Neutrophil (primary cell): ENCODE data around the gene SMCO1.
"Not testable (repeated sequence)": the region's sequence is repeated elsewhere in the genome, so short reads cannot be mapped to it uniquely, and the experiment has no call there.

Experiments used
- H3K27ac ChIP-seq: fragments of 200-600 bp; sonication (generic); 2 replicates; pipeline ENCODE4 v1.5.1; 2016; ENCODE audit warnings: mild to moderate bottlenecking, moderate library complexity
- H3K27me3 ChIP-seq: fragments of 200-600 bp; sonication (generic); 2 replicates; pipeline ENCODE4 v1.6.0; 2016; ENCODE audit warnings: mild to moderate bottlenecking
- H3K36me3 ChIP-seq: fragments of 200-600 bp; sonication (generic); 2 replicates; pipeline ENCODE4 v1.5.1; 2017
- H3K4me1 ChIP-seq, 2 experiments: fragments of 200-600 bp in 1 of 2; sonication (generic) in 1 of 2; 1 replicate in 1 of 2; 2 replicates in 1 of 2; pipeline versions ENCODE4 v1.5.1 to v1.6.1; 2013 to 2016; ENCODE audit warnings: low read depth in 1 of 2, low read length in 1 of 2, mild to moderate bottlenecking in 1 of 2, moderate library complexity in 1 of 2; ENCODE audit not compliant: control insufficient read depth in 1 of 2, insufficient read depth in 1 of 2
- H3K4me3 ChIP-seq, 2 experiments: fragments of 200-600 bp in 1 of 2; sonication (generic) in 1 of 2; 1 replicate in 1 of 2; 2 replicates in 1 of 2; pipeline ENCODE4 v1.5.1; 2013 to 2016; ENCODE audit warnings: low read depth in 1 of 2, low read length in 1 of 2, mild to moderate bottlenecking in 1 of 2, moderate library complexity in 1 of 2
- H3K9me3 ChIP-seq: fragments of 200-600 bp; sonication (generic); 2 replicates; pipeline ENCODE4 v1.5.1; 2016
- CTCF ChIP-seq: fragments of 200-600 bp; sonication (generic); IDR thresholded peaks from 2 replicates; pipeline ENCODE4 v1.5.1; 2016; ENCODE audit warnings: antibody characterized with exemption

Gene SMCO1

GRCh38 chr3:196531418-196531817 is 16.3 kb upstream of the SMCO1 start:
- H3K9me3 ChIP-seq: no peaks in the 10 kb centered on the region
- no peak for TF ChIP-seq CTCF
- H3K4me3 ChIP-seq: no peak overlapping the region
- H3K36me3 ChIP-seq: no peaks in the 10 kb centered on the region
- H3K27ac ChIP-seq: no peak overlapping the region
- H3K4me1 ChIP-seq: peaks cover 9 to 12% of the 10 kb centered on the region in 2 experiments
- no peaks in the 10 kb centered on the region for H3K27me3 ChIP-seq

GRCh38 chr3:196528639-196529233 is 13.6 kb upstream of the SMCO1 start:
- Histone ChIP-seq H3K4me3 (peak overlapping the region; percentile 66 to 68), H3K9me3 (no peaks in the 10 kb centered on the region), H3K4me1 (peaks cover 9 to 12% of the 10 kb centered on the region in 2 experiments), H3K27me3 (no peaks in the 10 kb centered on the region), H3K36me3 (no peaks in the 10 kb centered on the region), H3K27ac (peak overlapping the region; percentile 54)
- TF ChIP-seq CTCF: peak; percentile 96

GRCh38 chr3:196525141-196525540 is 10.0 kb upstream of the SMCO1 start:
- Histone ChIP-seq H3K27me3 (no peaks in the 10 kb centered on the region), H3K36me3 (no peaks in the 10 kb centered on the region), H3K9me3 (peaks cover 2% of the 10 kb centered on the region), H3K4me1 (peaks cover 9 to 12% of the 10 kb centered on the region in 2 experiments), H3K27ac (no peak overlapping the region), H3K4me3 (no peak overlapping the region)
- no peak for TF ChIP-seq CTCF

GRCh38 chr3:196524527-196524926 is 9.4 kb upstream of the SMCO1 start:
- TF ChIP-seq CTCF: no peak
- Histone ChIP-seq H3K4me1 (peaks cover 9 to 12% of the 10 kb centered on the region in 2 experiments), H3K27ac (no peak overlapping the region), H3K27me3 (no peaks in the 10 kb centered on the region), H3K36me3 (no peaks in the 10 kb centered on the region), H3K4me3 (no peak overlapping the region), H3K9me3 (peaks cover 8% of the 10 kb centered on the region)

- peaks cover 15% of the 10 kb centered on the region for H3K9me3 ChIP-seq
- peaks cover 6 to 8% of the 10 kb centered on the region in 2 experiments for H3K4me1 ChIP-seq
- H3K36me3 ChIP-seq: no peaks in the 10 kb centered on the region
- no peak overlapping the region for H3K27ac ChIP-seq
- H3K4me3 ChIP-seq: no peak overlapping the region
- TF ChIP-seq CTCF: no peak
- H3K27me3 ChIP-seq: no peaks in the 10 kb centered on the region
These were observed 8.7 kb upstream of the SMCO1 start for GRCh38 chr3:196523841-196524240.

- H3K27me3 ChIP-seq, H3K27ac ChIP-seq, H3K36me3 ChIP-seq, H3K4me3 ChIP-seq, H3K4me1 ChIP-seq: not testable (repeated sequence)
- peaks cover 24% of the 10 kb centered on the region for H3K9me3 ChIP-seq
These were observed 6.1 kb upstream of the SMCO1 start for GRCh38 chr3:196521291-196521690.
